Eye (tissue), 1 donor: ENCODE data around the gene PTH1R.

ENCODE experiments used
- DNase-seq: peaks from one replicate; pipeline ENCODE4 v3.0.0-alpha.2; 2015

The PTH1R gene

DNA sequence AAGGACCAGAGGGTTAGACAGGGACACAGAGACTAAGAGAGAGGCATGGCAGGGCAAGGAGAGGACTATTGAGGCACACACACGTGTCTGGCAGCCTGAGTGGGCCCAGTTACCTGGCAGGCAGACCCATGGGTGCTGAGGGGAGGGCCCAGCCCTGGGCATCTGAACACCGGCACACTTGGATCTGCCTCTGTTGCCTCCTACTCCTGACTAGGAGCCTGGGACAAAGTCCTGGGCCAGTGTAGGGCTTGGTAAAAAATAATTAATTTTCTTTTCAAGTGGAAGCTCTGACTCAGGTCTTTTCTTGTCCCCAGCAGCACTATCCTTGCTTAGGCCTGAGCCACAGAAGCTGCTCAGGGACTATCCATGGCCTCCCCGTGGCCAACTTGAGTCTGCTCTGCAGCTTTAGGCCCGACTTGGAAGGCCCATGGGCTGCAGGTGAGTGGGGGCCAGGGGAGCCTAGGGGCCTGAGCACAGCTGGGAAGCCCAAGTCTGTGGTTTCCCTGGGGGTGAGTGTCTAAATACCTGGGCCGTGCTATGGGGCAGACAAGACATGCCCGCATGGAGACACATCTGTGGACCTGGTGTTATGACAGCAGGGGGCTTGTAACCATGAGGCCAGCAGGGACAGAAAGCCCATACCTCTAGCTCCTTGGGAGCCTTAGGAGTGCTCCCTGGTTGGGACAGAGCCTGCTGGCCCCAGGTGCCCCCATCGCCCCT is at the start of gene PTH1R:
TSS of gene PTH1R (plus strand) at position 316 of the 720 bp plus-strand sequence. CDS start 5,839 bp downstream, outside the sequence.
- no peak for DNase-seq

DNA sequence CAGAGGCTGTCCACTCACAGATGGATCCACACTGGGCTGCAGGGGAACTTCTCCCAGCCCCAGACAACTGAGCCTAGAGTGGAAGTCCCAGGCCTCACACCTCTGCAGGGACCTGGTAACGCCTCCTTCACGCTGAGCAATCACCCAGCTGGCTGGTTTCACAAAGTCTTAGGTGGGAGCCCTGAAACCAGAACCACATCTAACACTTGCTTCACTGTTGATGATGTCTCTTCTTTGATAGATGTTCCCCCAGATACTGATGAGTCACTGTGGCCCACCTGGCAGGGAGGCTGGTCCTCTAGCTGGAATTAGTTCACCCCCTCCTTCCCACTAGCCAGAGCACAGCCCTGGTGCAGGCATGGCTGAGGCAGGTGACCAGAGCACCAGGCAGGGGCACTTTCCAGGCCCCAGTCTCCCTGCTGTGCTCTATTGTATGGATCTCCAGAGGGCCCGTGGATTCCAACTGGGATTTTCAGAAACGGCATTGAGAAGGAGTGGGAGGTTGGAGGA is 47.8 kb upstream of the PTH1R start:
- no peak for DNase-seq

DNA sequence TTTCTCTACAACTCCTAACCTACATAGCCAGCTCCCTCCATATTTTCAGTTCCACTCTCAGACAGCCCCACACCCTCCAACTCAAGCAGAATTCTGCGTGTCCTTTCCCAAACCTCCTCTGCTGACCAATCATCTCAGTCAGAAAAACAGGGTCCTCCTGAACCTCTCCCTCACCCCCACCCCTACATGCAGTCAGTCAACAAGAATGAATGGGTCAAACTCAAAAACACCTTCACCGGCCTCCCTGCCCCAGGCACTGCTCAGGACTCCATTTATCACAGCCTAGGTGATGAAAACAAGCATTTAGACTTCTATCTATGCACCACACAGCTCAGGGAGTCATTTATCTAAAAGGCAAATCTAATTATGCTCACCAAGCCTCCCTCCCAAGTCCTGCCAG is 46.7 kb upstream of the PTH1R start:
- no peak for DNase-seq

DNA sequence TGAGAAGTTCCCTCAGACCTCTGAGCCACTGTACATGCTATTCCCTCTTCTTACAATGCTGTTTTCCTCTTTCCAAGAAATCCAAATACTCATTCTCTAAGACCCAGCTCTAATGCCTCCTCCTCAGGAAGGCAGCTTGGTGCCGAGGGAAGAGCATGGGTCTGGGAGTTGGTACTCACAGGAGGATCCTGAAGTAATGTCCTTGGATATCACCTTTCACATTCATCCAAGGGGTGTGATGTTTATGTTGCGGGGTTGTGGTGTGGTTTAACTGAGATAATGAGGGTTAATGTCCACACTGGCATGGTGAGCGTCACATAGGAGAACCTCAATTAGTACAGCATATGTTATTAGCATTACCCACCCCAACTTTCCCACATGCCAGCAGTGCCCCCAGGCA is 46.2 kb upstream of the PTH1R start:
- no peak for DNase-seq

DNA sequence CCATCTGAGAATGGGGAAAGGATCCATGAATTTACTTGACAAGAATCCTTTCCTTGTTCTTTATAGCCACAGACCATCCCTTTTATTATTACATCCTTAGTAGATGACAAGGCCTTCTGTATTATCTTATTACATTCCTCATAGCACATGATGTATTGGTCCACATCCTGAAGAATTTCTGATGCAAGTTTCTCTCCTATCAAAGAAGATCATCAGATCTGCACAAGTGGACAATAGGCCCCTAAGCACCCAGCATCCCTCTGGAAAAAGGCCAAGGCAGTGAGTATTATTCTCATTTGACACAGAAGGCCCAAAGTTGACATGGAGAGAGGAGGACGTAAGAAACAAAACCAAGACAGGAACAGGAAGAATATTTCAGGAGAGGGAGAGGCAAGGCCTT is 45.7 kb upstream of the PTH1R start:
- DNase-seq = no peak

DNA sequence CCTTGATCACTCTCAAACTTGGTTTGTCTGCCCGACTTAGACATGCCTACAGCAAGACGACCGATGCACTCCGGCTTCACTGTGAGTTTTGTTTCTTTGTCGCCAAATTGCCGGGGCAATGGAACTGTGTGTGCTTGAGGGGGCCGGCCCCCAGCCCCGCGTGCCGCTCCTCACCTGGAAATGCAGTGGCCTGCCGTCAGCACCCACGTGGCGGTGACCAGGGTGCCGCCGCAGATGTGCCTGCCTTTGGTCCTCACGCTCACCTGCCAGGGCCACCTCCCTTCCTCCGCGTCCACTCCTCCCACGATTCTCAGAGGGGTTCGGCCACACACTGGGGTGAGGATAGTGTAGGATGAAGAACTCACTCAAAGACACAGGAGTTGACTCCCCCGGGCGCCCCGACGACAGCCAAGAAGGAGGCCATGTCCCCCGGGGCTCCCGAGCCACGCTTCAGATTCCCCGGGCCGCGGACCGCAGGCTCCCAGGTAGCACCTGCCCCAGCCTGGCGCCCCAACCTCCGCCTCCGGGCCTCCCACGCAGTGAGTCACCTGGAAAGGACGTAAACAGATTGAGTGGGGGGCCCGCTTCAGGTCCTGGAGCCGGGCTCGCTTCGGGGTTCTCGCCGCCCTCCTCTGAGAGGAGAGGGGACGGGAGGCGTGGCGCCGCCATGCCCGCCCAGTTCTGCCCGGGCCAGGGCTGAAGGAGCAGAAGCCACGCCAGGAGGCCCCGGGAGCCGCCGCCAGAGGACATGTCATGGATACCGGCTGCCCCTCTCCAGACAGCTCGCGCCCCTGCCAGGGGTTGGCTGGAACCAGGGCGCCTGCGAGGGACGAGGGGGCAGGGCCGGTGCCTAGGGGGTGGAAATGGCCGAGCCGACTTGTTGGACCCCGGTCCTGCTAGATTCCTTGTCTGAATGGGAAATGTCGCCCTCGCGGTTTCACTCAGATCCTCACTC is 43.9 kb upstream of the PTH1R start:
- no peak for DNase-seq

DNA sequence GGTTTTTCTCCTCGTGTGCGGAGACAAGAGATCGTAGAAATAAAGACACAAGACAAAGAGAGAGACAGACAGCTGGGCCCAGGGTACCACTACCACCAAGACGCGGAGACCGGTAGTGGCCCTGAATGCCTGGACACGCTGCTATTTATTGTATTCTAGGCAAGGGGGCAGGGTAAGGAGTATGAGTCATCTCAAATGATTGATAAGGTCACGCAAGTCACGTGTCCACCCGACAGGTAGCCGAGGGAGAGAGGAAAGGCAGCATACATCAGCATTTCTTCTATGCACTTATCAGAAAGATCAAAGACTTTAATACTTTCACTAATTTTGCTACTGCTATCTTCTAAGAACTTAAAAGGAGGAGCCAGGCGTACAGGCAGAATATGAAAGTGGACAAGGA is 42.5 kb upstream of the PTH1R start:
- no peak for DNase-seq

DNA sequence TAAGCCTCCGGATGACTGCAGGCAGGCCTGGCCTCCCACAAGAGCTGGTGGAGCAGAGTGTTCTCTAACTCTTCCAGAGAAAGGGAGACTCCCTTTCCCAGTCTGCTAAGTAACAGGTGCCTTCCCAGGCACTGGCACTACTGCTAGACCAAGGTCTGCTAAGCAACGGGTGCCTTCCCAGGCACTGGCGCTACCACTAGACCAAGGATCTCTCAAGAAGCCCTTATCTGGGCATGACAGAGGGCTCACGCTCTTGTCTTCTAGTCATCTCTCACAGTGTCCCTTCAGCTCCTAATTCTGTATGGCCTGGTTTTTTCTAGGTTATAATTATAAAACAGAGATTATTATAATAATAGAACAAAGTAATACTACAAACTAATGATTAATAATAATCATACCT is 42.0 kb upstream of the PTH1R start:
- no peak for DNase-seq

DNA sequence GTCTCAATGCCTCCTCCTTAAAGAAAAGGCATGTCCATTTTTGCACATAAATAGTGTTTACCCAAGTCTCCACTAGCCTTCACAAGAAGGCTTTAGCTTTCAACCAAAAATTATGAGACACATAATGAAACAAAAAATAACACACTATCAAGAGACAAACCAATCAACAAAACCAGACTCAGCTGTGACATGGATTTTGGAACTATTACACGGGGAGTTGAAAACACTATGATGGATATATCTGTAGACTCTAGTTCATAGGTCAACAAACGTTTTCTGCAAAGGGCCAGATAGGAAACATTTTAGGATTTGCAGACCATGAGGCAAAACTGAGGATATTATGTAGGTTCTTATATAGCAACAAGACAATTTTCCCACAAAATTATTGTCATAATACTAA is 39.2 kb upstream of the PTH1R start:
- no peak for DNase-seq

DNA sequence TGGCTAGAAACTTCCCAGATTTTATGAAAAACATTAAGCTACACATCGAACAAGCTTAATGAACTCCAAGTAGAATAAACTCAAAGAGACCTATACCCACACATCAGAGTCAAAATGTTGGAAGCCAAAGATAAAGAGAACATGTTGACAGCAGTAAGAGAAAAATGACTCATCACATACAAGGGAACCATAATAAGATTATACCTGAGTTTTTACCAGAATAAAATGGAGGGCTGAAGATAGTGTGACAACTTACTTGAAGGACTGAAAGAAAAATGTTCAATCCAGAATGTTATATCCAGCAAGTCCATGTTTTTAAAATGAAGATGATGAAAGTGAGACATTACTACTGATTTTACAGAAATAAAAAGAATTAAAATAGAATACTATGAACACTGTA is 37.0 kb upstream of the PTH1R start:
- no peak for DNase-seq

DNA sequence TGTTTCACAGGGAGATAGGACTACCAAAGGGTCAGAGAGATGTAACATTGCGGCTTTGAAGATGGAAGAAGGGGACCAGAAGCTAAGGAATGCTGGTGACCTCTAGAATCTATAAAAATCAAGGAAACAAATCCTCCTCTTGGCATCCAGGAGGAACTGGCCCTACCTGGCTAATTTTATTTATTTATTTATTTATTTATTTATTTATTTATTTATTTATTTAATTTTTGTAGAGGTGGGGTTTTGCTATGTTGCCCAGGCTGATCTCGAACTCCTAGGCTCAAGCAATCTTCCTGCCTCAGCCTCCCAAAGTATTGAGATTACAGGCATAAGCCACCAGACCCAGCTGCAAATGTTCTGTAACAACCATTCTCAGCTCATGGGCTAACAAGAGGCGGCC is 34.0 kb upstream of the PTH1R start:
- DNase-seq = no peak

DNA sequence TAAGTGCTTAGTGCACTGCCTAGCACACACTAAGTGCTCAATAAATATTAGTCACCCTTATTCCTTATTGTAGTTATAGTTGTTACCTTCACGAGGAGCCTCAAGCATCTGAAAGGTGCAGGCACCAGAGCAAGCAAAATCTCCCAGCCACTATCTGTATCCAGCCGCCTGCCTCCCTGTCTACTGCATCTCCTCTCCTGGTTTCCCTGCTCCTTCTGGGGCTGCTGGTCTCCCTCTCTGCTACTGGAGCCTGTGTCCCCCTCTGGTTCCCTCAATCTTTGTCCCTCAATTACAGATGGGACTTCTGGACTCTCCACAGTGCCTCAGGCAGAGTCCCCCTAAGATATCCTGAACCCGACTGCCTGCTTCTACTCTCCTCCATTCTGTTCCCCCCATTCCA is 33.1 kb upstream of the PTH1R start:
- no peak for DNase-seq

DNA sequence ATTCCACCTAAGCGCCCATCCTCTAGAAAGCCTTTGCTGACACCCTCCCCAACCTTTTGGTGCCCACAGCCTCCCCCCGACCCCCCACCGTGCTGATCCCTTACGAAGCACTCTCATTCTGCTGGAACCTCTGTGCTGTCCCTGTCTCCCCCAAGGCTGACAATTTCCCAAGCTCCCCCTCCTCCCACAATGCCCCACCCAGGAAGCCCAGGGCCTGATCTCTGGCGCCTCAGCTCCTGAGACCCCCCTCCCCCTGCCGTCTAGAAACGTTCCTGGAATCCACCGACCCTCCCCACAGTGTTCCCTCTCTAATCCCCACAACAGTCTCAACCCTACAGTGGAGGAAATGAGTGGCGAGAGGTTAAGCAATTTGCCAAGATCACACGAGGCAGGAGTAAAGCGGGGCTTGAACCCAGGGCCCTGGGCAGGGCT is 32.6 kb upstream of the PTH1R start:
- no peak for DNase-seq

DNA sequence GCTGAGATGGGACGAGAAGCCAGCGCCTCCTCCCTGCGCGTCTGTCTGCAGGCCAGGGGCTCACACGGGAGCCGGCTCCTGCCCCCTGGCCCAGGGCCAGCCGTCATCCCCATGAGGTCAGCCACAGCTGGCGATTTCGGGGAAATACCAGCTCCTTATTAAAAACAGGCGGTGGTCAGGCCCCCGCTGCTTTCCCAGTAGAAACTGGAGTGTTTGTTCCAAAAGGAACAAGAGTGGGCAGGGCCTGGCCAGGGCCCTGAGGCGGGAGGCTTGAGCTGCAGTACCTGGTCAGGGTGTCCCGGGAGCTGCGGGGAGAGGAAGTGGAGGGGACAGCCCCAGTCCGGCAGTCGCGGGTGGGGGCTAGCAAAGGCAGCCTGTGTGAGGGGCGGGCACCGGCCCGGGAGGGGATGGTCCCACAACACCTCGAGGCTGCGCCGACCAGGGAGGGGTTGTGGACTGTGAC is 32.1 kb upstream of the PTH1R start:
- DNase-seq = peak; percentile 86

DNA sequence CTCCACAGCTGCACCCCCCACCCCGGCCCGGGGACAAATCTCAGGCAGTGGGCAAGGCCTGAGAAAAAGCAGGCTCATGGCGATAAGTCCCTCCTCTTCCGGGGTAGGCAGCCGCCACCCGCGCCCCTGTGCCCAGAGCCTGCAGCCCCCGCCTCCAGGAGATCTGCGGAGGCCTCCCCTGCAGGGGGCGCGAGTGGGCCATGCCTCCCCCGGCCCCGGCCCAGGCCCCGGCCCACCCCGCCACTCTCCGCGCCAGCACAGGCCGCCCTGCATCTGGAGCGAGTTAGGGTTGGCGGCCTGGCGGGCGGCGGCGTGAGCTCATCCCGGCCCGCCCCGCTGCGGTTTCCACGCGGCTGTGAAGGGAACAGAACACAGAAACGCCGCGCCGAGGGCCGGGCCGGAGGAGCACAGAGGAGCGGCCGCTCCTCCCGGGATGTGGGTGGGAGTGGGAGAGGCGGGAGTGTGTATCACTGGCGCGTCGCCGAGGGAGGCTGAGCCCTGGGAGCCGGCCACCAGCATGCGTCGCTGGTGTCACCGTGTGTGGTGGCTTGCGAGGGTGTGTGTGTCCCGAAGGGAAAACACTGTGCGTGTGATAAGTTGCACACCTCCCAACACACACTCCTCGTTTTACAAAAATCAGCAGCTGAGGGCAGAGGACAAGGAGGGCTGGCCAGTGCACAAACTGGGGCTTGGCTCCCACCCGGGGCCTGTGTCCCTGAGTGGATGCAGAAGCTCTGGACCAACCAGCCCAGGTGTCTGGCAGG is 31.5 kb upstream of the PTH1R start:
- DNase-seq = peak; percentile 95

DNA sequence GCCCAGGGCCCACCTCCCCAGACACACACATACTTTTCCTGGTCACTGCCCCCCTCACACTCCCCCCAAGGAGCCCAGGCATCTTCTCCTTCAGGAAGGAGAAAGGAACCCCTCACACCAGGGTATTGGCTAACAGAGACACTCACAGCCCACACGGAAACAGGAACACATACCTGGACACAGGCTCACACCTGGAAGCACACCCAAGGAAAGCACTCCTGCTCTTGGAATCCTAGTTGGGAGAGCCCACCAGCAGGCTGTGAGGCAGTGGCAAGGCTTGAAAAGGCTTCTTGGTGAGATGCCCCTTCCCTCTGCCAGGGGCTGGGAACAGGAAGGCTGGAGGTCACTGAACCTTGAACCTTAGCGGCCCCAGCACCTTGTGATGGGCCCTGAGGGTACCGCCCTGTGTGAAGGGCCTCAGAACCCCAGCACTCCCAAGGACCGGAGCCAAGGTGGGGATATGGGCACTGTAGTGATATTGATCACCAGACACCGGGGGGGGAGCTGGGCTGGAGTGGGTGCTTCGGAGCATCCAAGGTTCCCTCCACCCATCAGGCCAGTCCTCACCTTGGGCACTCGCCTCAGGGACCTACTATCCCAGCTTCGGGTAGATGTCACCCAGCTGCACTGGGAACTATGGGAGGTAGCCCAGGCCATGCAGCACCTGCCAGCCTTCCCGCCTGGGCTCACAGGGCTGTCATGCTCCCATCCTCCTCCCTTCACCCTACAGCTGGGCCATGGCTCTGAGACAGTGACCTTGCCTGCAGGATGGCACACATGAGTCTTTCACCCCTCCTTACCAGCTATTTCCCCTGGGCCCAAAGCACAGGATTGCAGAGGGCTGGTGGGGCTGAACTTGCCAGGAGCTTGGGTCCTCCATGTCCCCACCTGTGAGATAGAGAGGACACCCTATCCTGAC is 30.6 kb upstream of the PTH1R start:
- DNase-seq = no peak

DNA sequence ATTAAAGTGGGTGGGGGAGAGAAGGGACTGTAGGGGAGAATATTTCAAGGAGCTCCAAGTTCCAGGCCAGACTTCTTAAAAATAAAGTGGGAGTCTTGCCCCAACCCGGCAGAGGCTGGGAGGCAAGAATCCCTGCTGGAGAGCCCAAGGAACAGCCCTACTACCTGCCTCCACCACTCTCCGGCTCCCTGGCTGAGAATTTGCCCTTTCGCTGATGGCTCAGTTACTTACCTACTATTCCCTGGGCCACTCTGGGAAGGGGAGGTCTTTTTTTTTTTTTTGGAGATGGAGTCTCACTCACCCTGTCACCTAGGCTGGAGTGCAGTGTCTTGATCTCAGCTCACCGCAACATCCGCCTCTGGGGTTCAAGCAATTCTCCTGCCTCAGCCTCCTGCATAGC is 29.8 kb upstream of the PTH1R start:
- DNase-seq = no peak

DNA sequence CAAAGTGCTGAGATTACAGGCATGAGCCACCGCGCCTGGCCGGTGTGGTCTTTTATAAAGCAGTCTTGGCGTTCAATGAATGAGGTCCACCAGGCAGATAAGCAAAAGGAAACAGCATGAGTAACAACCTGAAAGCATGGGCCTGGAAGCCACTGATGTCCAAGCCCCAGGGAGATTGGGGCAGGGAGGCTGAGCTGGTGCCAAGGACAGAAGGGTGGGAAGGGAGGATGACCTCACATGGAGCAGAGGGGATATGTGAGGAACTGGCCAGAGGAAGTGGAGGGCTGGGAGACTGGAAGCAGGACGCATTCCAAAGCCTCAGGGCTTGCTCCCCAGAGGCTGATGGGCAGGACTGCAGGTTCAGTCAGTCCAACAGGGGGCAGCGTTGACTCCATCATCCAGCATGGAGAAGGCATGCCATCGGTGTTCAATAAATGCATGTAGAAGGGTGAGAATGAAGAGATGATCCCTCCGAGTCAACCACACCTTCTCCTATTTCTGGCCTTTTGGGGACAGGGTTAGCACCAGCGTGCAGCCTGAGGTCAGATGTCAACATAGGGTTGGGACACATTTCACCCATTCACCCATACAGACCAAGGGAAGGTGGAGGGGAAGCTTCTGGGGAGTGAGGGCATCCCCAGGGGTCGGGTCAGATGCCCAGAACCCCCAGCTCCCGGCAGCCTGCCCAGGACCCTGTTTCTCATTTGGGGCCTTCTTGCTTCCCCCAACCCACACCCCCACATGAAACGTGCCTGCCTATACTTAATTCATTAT is 29.1 kb upstream of the PTH1R start:
- DNase-seq = peak; percentile 48

DNA sequence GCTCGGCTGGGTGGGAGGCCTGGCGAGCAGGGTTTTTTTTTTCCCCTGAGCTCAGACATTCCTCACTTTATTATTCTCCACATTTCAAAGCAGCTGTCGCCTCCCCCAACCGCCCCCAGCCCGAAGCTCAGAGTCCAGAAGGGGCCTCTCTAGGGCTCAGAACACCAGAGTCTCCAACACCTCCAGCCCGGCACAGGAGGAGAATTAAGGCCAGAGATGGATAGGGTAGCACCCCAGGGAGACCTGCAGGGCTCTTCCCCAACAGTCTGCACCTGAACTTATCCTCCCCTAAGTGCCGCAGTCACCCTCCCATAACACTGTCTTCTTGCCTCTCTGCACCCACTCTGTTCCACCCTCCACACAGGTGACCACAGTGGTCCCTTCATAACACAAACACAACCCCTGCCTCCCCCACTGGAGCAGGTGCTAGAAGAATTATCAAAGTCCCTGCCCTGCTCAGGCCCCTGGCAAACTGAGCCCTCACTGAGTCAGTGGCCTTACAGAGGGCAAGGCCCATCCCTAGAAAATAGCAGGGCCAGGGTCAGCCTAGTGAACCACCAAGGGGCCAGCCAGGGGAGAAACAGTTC is 28.4 kb upstream of the PTH1R start:
- DNase-seq = peak; percentile 72

DNA sequence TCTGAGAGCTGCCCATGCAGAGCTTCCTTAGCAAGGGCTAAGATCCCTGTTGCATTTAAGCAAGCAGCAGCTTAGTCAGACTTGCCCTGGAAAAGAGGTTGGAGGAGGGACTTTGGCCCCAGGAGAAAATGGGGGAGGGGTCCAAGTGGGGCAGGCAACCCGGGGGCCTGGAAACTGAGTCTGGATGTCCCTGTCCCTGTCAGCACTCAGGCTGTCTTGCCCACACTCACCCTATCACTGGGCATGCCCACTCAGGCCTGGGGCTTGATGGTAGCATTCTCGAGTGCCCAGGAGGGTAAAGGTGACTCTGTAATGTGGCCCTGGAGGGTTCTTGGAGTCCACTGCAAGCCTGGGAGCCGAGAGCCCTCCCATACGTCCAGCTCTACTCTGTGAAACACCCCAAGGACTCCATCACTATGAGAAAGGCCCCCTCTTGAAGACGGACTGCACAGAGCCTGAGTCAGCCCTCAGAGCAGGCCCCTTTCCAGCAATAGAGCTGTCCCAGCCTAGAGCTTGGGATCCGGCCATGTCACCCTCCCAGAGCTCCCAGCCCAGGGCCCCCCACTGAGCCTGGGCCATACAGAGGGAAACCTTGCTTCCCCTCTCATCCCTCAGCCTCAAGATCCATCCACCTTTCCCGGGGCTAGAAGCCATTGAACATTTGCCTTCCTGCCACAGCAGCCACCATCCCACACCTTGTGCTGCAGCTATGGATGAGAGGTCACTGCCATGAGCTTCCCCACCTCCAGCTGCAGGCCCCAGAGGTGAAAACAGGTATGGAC is 27.6 kb upstream of the PTH1R start:
- no peak for DNase-seq
